Adipose tissue (tissue), 3 donors: ENCODE data around the gene NELFA. TPM values are rescaled to one million over a fixed set of nuclear protein-coding genes. Genes with fewer than 3 reads are reported as not detected.
"Not testable (repeated sequence)": the region's sequence is repeated elsewhere in the genome, so short reads cannot be mapped to it uniquely, and the experiment has no call there.

Source experiments
- H3K27ac ChIP-seq: one replicate; pipeline ENCODE4 v1.5.1; 2013; ENCODE audit warnings: low read depth, low read length
- WGBS, 3 donors: extraction: QIAGEN DNeasy Blood & Tissue Kit; methylation state at CpG; one replicate each; pipeline ENCODE4 v1.1.7; 2013; 5-methylcytosine and 5-hydroxymethylcytosine counted together
- polyA plus RNA-seq, 3 donors: library from polyadenylated mRNA; stranded (reverse); fragments of 200-250 nt; gene quantifications; one replicate each; pipeline ENCODE4 v1.2.3, GENCODE V29; 2013
- donor health status: healthy with polysubstance abuse.
- donor health status: Bipolar disorder and iron deficiency.
- donor health status: healthy.

The NELFA gene
- polyA plus RNA-seq, 3 donors: 13.5 to 20.5 (median 16.9) TPM

GRCh38 chr4:2042204-2042946, 33.6 kb upstream of the NELFA start:
- WGBS, 3 donors: 2 to 4% (median 2%) methylated on average over 38 to 79 of the region's 80 CpGs
- H3K27ac ChIP-seq: no peak overlapping the region

DNA sequence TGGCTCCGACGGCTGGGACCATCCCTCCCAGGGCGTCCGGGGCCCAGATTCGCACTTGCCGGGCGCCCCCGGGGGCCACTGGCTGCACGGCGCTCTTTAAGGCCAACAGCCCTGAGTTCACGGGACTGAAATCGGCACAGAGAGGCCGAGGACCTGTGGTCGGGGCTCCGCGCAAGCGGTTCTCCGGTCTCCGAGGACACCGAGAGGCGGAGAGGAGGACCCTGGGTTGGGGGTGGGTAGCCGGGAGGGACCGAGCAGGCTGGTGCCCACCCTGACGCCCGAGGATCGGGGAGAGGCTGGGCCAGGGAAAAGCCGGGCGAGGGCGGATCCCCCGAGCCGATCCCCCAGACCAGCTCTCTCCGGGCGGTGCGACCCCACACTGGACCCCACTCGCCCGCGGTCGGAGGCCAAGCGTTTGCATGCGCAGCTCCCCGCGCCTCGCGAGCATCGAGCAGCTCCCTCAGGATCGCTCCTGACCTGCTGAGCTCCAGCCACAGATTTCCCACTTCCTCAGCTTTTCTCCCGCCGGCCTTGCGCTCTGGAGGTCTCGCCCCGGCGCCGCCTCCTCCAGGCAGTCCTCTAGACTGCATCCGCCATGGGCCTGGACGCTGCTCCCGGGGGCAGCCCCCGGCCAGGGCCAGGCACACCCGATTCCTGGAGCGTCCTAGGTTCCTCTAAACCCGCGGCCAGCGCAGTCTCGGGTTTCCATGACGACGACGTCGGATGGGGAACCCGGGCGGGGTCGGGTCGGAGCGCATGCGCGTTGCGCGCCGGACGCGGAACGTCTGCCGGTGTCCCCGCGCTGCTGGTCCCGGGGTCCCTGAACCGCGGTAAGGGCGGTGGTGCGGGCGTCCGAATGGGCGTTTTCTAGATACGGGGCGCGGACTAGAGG, 32.7 kb upstream of the NELFA start:
- 0 to 1% (median 1%) methylated on average over 79 to 94 of the region's 94 CpGs for WGBS, 3 donors
- no peak overlapping the region for H3K27ac ChIP-seq

- no peak overlapping the region for H3K27ac ChIP-seq
- 5 to 8% (median 7%) methylated on average over 60 to 91 of the region's 91 CpGs for WGBS, 3 donors
Observed at GRCh38 chr4:2040391-2041238, 31.8 kb upstream of the NELFA start.

- no peak overlapping the region for H3K27ac ChIP-seq
- WGBS, 3 donors: 61 to 79% (median 63%) methylated on average over 7 of the region's 7 CpGs
Observed at GRCh38 chr4:2036866-2037265, 28.1 kb upstream of the NELFA start.

DNA sequence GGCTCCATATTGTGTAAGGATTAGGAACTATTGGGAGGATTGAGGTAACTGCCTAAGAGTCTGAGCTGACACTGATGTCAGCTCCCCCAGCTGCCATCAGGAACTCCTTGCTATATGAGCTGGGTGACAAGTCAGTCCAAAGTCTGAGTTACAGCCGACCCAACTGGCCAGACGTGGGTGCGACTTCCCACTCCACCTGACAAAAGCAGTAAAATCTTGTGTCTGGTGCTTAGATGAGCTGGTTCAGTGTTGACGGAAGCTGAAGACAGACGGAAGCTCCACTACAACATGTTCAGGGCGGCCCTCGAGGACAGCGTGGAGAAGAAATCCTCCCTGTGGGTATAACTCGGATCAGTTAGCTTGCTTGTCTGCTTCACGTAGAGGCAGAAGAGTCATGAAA, 27.6 kb upstream of the NELFA start:
- H3K27ac ChIP-seq: no peak overlapping the region
- 84 to 90% (median 88%) methylated on average over 10 of the region's 10 CpGs for WGBS, 3 donors

GRCh38 chr4:2031161-2031560, 22.4 kb upstream of the NELFA start:
- H3K27ac ChIP-seq: not testable (repeated sequence)

- WGBS, 3 donors: 86 to 93% (median 89%) methylated on average over 4 of the region's 4 CpGs
- H3K27ac ChIP-seq: not testable (repeated sequence)
Observed at GRCh38 chr4:2027120-2027519, 18.3 kb upstream of the NELFA start.

- H3K27ac ChIP-seq: no peak overlapping the region
Observed at GRCh38 chr4:2025817-2026216, 17.0 kb upstream of the NELFA start.

GRCh38 chr4:2024683-2025082, 15.9 kb upstream of the NELFA start:
- H3K27ac ChIP-seq: no peak overlapping the region

- WGBS, 3 donors: 20 to 32% (median 23%) methylated on average over 15 of the region's 15 CpGs
Observed at GRCh38 chr4:2021358-2022018, 12.7 kb upstream of the NELFA start.

GRCh38 chr4:2015008-2015407, 6.2 kb upstream of the NELFA start:
- 76 to 87% (median 79%) methylated on average over 4 of the region's 4 CpGs for WGBS, 3 donors
- no peak overlapping the region for H3K27ac ChIP-seq

More at GRCh38 chr4:2021358-2022018, 12.7 kb upstream of the NELFA start:
- not testable (repeated sequence) for H3K27ac ChIP-seq

GRCh38 chr4:2011583-2011982, 2.8 kb upstream of the NELFA start:
- H3K27ac ChIP-seq: no peak overlapping the region
- WGBS, 3 donors: 59 to 90% (median 65%) methylated on average over 3 of the region's 3 CpGs

GRCh38 chr4:2009651-2010233, 968 bp upstream of the NELFA start:
- peak overlapping the region; percentile 92 for H3K27ac ChIP-seq
- 2 to 6% (median 4%) methylated on average over 23 of the region's 23 CpGs for WGBS, 3 donors

DNA sequence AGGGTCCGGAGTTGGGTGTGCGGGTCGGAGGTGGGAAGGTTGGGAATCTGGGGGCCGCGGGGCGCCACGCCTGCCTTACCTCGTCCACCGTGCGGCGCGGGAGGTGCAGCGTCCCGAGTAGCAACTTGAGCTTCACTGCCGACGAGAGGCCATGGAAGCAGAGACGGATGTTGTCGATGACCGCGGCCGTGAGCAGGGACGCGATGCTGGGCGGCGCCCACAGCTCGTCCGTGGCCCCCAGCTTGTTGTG, 178 bp downstream of the NELFA start:
- H3K27ac ChIP-seq: no peak overlapping the region
- 1 to 2% (median 1%) methylated on average over 24 to 27 of the region's 27 CpGs for WGBS, 3 donors

- WGBS, 3 donors: 1% methylated on average over 48 to 57 of the region's 57 CpGs
- no peak overlapping the region for H3K27ac ChIP-seq
Observed at GRCh38 chr4:2007804-2008670, 737 bp downstream of the NELFA start.

- H3K27ac ChIP-seq: no peak overlapping the region
- 78 to 88% (median 86%) methylated on average over 15 of the region's 15 CpGs for WGBS, 3 donors
Observed at GRCh38 chr4:2006956-2007653, 1.7 kb downstream of the NELFA start.

DNA sequence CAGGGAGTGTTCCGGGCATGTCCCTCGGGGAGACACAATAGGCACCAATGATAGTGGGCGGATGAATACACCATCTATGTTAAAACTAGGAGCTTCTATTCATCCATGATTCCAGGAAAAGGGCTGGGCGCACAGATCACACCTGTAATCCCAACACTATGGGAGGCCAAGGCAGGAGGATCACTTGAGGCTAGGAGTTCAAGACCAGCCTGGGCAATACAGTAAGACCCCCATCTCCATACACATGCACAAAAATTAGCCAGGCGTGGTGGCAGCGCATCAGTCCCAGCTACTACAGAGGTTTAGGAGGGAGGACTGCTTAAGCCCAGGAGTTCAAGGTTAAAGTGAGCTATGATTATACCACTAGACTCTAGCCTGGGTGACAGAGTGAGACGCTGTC, 2.4 kb downstream of the NELFA start:
- 95 to 97% (median 96%) methylated on average over 7 of the region's 7 CpGs for WGBS, 3 donors
- H3K27ac ChIP-seq: no peak overlapping the region
